Measurements from ENCODE around the gene ZIC1. TPM values are rescaled to one million over a fixed set of nuclear protein-coding genes. Genes with fewer than 3 reads are reported as not detected.

The ZIC1 gene
- total RNA-seq, 4 donors from 2014 or later = 1.6 to 2.5 (median 1.7) TPM; not detected in 1

DNA sequence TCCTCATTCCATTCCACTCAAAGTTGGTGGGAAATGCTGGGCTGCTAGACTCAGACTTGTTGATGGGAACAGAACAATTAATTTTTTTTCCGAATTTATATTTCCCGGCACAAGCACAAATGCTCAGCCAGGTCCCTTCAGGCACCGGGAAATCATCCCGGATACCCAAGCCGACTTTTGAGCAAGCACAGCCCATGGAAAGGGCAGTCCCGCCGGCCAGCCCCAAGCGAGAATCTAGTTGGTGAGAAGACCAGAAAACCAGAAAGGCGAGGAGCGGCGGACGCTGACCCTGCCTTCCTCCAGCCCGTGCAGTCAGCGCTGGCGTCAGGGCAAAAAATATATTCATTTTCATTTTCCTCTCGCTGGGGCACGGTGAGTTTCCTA is 2.1 kb upstream of the ZIC1 start:
- Histone ChIP-seq H3K9me3 (no peaks in the 10 kb centered on the region), H3K4me1 (peaks cover 0 to 20% (median 3%) of the 10 kb centered on the region in 4 donors), H3K4me3 (no peak overlapping the region), H3K27ac (no peak overlapping the region), H3K27me3 (peaks cover 3 to 70% of the 10 kb centered on the region in 2 donors), H3K36me3 (no peaks in the 10 kb centered on the region)
- TF ChIP-seq, protein P1, sequence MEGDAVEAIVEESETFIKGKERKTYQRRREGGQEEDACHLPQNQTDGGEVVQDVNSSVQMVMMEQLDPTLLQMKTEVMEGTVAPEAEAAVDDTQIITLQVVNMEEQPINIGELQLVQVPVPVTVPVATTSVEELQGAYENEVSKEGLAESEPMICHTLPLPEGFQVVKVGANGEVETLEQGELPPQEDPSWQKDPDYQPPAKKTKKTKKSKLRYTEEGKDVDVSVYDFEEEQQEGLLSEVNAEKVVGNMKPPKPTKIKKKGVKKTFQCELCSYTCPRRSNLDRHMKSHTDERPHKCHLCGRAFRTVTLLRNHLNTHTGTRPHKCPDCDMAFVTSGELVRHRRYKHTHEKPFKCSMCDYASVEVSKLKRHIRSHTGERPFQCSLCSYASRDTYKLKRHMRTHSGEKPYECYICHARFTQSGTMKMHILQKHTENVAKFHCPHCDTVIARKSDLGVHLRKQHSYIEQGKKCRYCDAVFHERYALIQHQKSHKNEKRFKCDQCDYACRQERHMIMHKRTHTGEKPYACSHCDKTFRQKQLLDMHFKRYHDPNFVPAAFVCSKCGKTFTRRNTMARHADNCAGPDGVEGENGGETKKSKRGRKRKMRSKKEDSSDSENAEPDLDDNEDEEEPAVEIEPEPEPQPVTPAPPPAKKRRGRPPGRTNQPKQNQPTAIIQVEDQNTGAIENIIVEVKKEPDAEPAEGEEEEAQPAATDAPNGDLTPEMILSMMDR (IDR thresholded peaks at IDR 0.05) = no peak
- TF ChIP-seq POLR2A (IDR thresholded peaks at IDR 0.05) = no peak
- DNase-seq = no peak

DNA sequence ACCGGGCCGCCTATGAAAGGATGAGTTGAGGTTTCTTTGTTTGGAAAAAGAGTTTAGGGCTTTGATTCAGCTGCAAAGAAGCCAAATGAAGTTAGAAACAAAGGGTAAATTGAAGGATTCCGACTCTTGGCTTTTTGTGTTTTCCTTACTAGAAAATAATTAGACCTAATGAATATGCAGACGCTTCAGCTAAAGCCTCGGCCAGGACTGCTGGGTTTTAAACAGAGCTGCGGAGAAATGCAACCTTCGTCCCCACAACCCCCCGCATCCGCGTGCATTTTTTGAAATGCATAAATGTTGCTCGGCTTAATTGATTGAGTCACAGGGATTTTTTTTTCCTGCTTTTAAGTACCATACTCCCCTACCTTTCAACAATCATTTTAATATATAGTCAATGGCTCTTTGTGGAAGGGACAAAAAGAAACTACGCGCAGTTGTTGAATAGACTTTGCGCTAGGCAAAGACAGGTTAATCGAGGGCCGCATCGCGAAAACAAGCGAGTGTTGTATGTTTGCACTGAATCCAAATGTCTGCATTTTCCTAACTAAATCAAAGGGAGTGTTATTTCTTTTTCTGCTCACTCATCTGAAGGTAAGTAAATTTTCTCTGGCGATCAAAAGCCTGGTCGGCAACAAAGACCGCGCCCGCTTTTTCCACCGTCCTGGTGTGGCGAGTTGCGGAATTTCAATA is 1.5 kb upstream of the ZIC1 start:
- no peak overlapping the region for H3K4me3 ChIP-seq

DNA sequence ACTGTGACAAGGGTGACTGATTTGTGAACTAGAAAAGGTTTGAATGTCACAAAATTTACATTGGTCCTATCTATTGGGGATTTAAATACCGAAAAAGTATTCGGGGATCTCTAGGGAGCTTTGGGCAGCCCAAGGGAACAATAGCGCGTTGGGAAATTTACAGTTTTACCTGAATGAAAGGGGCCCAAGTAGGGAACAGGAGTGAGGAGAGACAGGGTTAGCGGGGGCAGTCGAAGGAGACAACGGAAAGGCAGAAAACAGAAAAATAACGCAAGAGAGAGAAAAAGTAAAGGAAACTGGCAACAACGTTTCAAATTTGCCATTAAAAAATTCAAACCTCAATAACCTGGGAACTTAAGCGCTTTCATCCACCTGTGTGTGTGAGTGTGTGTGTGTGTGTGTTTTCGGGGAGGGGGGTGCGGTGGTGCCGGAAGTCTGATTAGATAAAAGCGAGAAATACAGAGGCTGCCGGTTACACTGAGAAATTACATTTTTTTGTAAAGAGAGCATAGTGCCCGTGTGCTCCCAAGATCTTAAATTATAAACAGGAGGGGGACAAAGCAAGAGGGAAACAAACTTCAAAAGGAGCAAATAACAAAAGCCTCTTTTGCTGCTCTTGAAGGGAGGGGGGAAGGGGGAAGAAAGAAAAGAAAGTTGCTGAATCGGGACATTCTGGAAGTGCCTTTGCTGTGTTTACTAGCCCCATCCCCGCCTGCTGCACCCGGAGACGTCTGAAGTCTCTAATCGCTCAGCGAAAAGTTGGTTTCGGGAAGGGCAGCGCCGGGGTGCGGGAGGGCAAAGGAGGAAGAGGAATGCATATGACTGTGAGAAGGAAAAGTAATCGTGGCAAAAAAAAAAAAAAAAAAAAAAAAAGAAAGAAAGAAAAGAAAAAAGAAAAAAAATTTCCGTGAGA is 721 bp upstream of the ZIC1 start:
- no peaks in the 10 kb centered on the region for H3K9me3 ChIP-seq
- no peak for DNase-seq
- no peak overlapping the region for H3K27ac ChIP-seq
- no peak overlapping the region for H3K4me3 ChIP-seq
- peaks cover 0 to 24% (median 3%) of the 10 kb centered on the region in 4 donors for H3K4me1 ChIP-seq
- TF ChIP-seq, protein P1 (IDR thresholded peaks at IDR 0.05) = no peak
- TF ChIP-seq POLR2A (IDR thresholded peaks at IDR 0.05) = no peak
- H3K36me3 ChIP-seq = no peaks in the 10 kb centered on the region
- peaks cover 3 to 82% of the 10 kb centered on the region in 2 donors for H3K27me3 ChIP-seq

More for the DNA sequence above, 1.5 kb upstream of the ZIC1 start:
- Histone ChIP-seq H3K27ac (no peak overlapping the region), H3K27me3 (peaks cover 3 to 75% of the 10 kb centered on the region in 2 donors), H3K4me1 (peaks cover 0 to 20% (median 3%) of the 10 kb centered on the region in 4 donors), H3K36me3 (no peaks in the 10 kb centered on the region), H3K9me3 (no peaks in the 10 kb centered on the region)
- TF ChIP-seq POLR2A (IDR thresholded peaks at IDR 0.05) = no peak
- TF ChIP-seq, protein P1 (IDR thresholded peaks at IDR 0.05) = no peak
- no peak for DNase-seq

DNA sequence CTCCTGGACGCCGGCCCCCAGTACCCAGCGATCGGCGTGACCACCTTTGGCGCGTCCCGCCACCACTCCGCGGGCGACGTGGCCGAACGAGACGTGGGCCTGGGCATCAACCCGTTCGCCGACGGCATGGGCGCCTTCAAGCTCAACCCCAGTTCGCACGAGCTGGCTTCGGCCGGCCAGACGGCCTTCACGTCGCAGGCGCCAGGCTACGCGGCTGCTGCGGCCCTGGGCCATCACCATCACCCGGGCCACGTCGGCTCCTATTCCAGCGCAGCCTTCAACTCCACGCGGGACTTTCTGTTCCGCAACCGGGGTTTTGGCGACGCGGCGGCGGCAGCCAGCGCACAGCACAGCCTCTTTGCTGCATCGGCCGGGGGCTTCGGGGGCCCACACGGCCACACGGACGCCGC is 956 bp downstream of the ZIC1 start:
- Histone ChIP-seq H3K4me3 (peak overlapping the region in 3 of 4 donors; percentile 4 to 35 (median 34)), H3K36me3 (no peaks in the 10 kb centered on the region), H3K27ac (no peak overlapping the region), H3K4me1 (peaks cover 0 to 24% (median 3%) of the 10 kb centered on the region in 4 donors), H3K27me3 (peaks cover 3 to 83% of the 10 kb centered on the region in 2 donors), H3K9me3 (no peaks in the 10 kb centered on the region)
- TF ChIP-seq POLR2A (IDR thresholded peaks at IDR 0.05) = no peak
- TF ChIP-seq, protein P1 (IDR thresholded peaks at IDR 0.05) = no peak
- no peak for DNase-seq

DNA sequence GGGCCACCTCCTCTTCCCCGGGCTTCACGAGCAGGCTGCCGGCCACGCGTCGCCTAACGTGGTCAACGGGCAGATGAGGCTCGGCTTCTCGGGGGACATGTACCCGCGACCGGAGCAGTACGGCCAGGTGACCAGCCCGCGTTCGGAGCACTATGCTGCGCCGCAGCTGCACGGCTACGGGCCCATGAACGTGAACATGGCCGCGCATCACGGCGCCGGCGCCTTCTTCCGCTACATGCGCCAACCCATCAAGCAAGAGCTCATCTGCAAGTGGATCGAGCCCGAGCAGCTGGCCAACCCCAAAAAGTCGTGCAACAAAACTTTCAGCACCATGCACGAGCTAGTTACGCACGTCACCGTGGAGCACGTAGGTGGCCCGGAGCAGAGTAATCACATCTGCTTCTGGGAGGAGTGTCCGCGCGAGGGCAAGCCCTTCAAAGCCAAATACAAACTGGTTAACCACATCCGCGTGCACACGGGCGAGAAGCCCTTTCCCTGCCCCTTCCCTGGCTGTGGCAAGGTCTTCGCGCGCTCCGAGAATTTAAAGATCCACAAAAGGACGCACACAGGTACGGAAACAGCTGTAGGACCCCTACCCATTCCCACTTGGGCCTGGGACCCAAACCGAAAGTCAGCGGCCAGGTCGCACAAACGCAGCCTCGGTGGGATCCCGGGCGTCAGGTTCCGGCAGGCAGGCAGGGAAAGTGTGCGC is 1.5 kb downstream of the ZIC1 start:
- no peak for DNase-seq
- Histone ChIP-seq H3K27ac (no peak overlapping the region), H3K9me3 (no peaks in the 10 kb centered on the region), H3K27me3 (peaks cover 3 to 78% of the 10 kb centered on the region in 2 donors), H3K4me1 (peaks cover 0 to 24% (median 3%) of the 10 kb centered on the region in 4 donors), H3K36me3 (no peaks in the 10 kb centered on the region), H3K4me3 (peak overlapping the region in 3 of 4 donors; percentile 4 to 35 (median 34))
- TF ChIP-seq, protein P1 (IDR thresholded peaks at IDR 0.05) = no peak
- no peak for TF ChIP-seq POLR2A (IDR thresholded peaks at IDR 0.05)
